CD4-positive, alpha-beta T cell treated with Interleukin-2 at 100 ng/mL for 4 hours (primary cell): ENCODE measurements around the gene FAM200B.

ENCODE experiments used
- DNase-seq: peaks from one replicate; pipeline ENCODE4 v3.0.0-alpha.2; 2020; ENCODE audit warnings: low spot score

The FAM200B gene

DNA sequence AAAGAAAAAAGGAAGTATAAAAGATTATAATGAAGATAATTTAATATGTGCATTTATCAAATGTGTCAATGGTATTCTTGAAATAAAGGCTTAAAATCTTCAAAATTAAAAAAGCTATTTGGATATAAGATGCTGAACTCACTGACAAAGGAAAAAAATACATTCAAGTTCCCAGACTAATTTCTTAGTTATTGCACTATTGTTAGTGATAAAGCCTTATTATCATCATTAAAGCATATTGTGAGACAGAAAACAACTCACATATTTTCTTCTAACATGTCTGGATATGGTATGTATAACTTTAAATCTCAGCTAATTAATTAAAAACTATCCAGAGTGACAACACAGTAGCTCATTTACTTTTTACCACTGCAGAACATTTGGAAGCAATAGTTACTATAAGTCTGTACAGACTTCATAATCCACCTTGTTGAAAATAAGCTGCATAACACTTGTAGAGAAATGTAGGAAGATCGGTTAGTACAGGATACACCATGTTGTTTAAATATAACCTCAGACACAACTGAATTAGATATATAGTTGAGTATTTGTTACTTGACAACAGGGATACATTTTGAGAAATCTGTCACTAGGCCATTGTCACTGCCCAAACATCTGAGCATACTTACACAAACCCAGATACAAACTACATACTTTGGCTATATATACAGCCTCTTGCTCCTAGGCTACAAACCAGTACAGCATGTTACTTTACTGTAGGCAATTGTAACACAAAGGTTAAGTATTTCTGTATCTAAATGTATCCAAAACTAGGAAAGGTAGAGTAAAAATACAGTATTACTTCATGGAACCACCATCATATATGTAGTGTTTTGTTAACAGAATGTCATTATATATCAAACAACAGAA is 12.8 kb upstream of the FAM200B start:
- no peak for DNase-seq

DNA sequence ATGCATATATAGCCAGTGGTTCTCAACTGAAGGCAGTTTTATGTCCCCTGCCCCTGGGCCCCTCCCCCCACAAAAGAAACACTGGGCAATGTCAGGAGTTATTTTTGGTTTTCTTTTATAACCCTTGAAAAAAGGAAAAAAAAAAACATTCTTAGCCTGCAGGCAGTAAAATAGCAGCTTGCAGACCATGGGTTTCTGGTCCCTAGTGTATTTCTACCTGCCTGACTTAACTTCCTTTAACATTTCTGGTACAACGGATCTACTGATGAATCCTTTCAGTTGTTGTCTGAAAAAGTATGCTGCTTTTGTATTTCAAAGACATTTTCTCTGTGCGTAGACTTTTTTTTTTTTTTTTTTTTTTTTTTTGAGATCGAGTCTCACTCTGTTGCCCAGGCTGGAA is 11.1 kb upstream of the FAM200B start:
- no peak for DNase-seq

DNA sequence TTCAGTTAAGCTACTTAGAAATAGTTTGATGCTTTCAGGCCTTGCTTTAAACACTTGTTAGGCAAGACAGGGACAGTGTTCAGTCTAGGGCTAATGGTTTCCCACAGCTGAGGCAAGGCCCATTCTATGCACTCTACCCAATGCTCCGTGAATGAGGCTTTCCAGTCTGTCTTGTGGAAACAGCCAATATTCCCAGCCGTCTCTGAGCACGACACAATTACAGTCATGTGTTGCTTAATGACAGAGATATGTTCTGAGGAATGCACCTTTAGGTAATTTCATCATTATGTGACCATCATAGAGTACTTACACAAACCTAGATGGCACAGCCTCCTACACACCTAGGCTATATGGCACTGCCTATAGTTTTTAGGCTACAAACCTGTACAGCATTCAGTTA is 9.5 kb upstream of the FAM200B start:
- no peak for DNase-seq

DNA sequence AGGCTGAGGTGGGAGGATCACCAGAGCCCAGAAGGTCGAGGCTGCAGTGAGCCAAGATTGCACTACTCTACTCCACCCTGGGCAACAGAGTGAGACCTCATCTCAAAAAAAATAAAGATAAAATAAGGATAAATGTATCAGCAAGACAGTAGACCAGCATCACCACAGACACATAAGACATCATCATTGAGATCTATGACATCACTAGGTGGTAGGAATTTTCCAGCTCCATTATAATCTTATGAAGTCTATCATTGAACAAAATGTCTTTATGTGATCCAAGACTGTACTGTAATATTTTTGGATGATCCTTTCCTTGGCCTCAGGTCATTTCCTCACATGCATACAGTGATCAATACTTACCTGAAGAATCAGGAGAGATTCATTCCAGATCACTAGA is 8.3 kb upstream of the FAM200B start:
- DNase-seq: no peak

DNA sequence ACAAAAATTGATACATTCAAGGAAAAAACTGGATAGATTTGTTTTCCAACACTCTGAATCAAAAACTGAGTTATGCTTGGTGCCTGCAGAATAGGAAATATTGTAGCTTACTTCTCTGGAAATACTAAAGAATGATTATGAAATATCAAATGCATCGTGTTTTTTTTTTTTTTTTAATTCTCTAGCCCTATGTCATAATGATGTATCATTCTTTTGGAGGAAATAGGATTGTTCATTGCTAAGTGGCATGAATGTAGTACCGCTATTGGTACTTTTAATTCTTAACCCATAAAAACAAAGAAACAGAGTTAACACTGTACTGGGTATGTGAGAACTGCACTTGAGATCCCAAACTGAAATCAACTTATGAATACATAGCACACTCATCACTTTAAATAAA is 7.6 kb upstream of the FAM200B start:
- DNase-seq: no peak

DNA sequence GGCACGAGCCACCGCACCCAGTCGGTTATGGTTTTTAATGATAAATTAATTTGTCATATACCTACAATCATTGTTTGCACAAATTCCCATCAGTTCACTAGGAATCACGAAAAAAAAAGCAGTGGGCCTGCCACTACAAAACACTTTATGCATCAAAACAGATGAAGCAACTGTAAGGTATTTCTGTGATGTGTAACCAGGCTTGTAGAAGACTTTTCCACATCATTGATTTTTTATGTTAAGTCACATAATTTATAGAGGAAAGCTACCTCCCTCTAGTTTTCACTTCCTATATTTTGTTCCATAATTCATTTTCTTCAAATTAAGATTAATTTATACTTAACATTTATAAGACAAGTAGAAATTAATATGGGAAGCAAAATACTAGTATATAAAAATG is 6.7 kb upstream of the FAM200B start:
- no peak for DNase-seq

DNA sequence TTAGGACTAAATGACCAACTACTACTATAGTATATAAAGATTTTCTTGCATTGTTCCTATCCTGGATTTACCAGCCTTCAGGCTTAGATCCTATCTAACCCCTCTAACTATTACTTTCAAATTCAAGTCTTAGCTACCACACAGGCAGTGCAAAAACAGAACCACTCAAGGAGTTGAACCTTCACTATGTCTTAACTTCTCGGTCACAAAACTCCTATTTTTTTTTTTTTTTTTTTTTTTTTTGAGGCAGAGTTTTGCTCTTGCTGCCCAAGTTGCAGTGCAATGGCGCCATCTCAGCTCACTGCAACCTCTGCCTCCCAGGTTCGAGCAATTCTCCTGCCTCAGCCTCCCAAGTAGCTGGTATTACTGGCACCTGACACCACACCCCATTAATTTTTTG is 6.3 kb upstream of the FAM200B start:
- DNase-seq: no peak

DNA sequence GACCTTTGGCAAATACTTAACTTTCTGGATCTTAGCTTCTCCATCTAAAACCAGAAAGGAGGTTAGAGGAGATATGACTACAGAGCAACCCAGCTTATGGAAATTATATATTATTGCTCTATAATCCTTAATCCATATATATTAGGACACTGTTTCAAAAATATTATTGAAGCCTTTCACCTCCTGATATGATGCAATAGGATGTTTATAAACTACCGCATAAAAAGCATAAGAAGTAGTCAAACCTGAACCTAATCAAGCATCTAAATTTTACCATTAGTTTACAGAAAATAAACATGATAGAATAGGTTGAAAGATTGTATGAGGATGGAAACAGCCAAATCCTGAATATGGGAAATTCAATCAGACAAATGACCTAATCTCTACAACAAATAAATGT is 5.6 kb upstream of the FAM200B start:
- DNase-seq: no peak

DNA sequence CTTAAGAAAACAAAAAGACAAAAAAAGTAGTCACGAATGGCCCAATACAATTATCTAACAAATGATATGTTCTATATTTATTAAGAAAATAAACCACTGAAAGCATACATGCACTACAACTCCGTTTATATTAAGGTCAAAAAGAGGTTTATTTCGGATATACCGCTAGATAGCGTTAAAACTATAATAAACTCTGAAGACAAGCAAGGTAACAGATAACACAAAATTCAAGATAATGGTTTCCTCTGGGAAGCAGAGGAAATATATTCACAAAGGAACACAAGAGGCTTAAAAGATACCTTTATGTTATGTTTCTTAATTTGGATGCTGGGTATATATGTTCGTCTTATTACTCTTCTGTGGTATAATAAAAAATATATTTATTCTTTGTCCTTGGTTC is 4.7 kb upstream of the FAM200B start:
- no peak for DNase-seq

DNA sequence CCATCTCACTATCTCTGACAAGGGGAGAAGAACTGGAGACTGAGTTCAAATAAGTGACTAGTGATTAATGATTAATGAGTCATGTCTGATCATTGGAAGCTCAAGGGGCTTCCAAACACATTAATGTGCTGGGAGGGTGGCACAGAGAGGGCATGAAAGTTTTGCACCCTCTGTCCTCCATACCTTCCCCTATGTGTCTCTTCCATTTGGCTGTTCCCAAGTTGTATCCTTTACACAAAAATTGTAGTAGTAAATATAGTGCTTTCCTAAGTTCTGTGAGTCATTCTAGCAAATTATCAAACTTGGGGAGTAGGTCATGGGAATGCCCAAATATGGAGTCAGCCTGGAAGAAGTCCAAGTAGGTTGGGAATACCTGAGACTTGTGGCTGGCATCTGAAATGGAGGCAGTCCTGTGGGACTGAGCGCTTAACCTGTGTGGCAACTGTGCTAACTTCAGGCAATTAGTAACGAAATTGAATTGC is 4.1 kb upstream of the FAM200B start:
- DNase-seq: no peak

DNA sequence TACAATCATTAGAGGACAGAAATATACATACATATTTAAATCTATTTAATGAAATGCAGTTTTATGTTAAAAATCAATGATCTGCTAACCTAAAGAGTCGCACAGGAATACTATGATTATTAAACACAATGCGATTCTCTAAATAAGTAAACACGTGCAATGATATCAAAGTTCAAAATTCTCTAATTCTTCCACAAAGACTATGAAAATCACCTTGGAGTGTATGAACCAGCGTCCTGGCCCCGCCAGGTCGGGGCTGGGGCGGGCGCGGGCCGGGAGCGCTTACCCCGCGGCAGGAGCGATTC is 608 bp upstream of the FAM200B start:
- no peak for DNase-seq

DNA sequence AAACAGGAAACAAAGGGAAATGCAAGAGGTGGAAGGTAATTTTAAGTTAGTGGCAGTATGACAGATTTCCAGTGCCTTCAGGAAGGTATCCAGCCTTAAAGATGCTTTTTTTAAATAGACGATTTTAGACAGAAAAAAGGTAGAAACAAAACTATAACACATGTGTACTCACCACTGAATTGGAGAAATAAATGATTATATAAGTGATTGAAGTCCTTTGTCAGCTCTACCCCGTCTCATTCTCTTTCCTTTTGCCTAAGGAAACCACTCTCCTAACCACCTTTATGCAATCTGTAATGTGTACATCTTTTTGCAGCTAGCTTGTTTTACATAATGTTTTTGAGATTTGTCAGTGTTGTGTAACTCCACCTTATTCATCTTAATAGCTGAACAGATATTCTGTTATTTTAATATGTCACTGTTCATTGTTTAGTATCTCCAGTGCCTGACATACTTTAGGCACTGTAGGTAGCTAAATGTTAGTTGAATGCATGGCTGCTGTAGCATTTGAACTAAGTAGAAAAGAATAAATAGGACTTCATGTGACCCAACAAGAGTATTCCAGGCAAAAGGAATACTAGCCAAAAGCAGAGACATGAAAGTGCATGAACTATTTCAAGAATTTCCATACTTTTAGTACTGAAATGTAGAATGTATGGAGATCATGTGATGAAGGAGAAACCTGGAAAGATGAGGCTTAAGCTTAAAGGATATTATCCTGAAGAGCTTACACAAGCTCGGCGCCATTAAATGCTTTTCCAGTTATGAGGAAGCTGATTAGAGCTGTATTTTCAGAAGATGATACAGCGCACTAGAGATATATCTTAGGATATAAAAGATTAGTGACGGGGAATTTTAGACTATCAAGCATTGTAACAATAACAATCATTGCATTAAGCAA is 865 bp downstream of the FAM200B start:
- peak; percentile 12 for DNase-seq

DNA sequence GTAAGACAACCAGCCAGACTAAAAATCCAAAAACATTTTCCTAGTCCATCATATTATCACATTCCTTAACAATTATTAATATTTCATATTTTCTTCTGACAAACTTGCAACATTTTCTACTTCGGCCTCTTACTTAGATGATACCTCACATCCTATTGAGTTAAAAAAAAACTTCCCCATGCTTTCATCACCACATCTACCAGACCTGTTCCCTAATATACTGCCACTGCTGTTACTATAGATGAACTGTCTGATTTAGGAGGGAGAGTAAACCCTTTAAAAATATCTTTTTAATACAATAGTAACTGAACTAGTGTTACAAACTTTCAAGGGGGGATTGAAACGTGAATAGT is 1.5 kb downstream of the FAM200B start:
- DNase-seq: no peak

DNA sequence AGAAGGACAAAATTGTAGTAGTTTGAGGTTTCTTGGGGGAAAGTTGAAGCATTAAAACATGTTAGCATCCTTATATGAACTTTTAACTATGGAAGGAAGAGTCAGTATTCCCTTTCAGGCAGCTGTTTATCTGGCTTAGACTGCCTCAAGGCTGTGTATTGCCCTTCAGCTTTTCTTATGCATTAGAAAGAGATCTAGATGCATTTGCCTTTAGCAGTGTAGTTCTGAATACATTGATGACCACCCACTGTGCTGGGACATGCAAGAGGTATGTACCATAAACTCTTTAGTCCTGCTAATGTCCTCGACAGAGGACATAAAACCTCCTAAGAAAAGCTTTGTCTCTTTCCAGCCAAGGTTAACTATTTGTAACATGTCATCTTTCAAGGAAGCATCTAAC is 2.9 kb downstream of the FAM200B start:
- no peak for DNase-seq

DNA sequence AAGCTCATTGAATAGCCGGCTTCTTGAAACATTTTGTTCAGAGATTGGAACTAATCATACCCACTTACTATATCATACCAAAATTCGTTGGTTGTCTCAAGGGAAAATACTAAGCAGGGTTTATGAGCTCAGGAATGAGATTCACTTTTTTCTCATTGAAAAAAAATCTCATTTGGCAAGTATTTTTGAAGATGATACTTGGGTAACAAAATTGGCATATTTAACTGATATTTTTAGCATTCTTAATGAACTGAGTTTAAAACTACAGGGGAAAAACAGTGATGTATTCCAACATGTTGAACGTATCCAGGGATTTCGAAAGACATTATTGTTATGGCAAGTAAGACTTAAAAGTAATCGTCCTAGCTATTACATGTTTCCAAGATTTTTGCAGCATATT is 6.4 kb downstream of the FAM200B start:
- no peak for DNase-seq

DNA sequence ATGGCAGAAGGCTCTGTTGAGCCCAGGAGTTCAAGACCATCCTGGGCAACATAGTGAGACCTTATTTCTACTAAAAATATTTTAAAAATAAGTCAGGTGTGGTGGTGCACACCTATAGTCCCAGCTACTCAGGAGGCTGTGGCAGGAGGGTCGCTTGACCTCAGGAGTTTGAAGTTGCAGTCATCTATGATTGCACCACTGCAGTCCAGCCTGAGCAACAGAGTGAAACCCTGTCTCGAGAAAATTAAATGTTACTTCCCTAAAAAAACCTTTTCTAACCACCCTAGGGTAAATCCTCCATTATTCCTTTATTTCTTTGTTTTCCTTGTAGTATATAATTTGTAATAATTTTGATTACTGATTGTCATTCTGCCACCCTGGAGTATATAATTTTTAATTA is 7.9 kb downstream of the FAM200B start:
- DNase-seq: no peak

DNA sequence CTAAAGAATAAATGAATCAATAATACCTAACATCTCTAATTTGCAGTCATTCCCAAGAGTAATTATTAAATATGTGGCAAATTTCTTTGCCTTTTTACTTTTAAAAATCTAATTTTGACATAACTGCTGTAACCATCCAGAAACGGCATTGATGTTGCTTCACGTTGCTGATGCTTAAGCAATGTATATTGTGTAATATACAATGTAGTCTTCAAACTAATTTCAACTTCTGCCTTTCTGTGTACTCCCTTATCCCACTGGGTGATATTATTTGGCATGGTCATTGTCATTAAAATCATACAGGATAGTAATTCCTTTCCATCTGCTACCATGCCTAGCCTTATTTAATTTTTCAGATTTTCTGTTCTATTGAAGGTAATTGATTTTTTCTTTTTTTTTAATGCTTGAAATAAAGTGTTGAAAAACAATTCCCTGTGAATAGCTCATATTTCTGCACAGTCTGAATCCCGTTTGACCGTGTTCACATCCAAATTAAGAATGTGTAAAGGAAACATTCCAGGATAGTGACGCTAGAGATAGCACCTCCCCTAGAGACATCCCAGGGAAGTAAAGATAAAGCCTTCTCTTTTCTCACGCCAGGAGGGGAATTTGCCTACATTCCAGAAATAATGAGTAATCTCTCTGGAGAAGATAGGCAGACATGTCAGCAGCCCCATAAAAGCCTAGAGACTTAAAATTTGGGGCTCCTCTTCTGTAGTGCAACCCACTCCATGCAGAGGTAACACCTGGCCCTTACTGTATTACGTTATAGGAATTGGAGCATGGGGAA is 8.6 kb downstream of the FAM200B start:
- no peak for DNase-seq

DNA sequence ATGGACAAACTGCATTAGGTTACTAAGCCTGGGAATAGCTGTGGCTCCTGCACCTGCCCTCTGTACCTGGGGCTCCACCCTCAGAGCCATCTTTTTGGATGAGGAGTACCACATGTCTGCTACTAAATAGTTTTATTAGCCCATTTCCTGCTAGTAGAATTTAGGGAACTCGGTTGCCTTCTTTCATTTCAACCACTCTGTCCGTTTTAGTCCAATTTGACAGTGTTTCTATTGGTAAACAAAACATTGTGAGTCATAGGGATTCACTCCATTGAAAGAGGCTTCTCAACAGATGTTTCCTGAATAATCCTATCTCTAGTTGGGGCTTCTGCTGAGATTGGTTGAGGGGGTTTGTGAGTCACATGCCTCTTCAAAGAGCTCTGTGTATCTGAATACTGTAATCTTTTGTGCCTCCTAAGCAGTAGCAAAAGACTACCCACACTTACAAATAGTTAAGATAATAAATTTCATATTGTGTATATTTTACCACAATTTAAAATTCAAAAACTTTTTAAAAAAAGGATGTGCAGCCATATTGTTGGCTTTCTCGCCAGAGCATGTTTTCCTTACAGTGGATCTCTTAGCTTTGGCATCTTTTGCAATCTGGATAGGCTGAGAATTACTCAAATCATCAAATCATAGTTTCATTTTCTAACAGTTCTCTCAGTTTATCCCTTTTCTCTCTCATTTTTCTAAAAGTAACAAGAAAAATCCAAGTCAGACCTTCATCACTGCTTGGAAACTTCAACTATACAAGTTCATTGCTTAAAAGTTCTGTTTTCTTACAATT is 9.9 kb downstream of the FAM200B start:
- DNase-seq: no peak

DNA sequence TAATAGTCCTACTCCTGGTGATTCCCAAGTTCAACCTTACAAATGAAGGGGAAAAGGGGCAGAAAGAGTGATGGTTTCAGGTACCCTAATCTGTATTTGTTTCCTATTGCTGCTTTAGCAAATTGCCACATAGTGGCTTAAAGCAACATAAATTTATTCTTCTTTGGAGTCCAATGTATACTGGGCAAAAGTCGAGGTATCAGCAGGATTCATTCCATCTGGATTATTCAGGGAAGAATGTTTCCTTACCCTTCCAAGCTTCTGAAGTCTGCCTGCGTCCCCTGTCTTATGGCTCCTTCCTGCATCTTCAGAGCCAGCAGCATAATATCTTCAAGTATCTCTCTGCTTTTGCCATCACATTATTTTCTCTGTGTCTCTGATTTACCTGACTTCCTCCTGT is 11.0 kb downstream of the FAM200B start:
- DNase-seq: no peak

DNA sequence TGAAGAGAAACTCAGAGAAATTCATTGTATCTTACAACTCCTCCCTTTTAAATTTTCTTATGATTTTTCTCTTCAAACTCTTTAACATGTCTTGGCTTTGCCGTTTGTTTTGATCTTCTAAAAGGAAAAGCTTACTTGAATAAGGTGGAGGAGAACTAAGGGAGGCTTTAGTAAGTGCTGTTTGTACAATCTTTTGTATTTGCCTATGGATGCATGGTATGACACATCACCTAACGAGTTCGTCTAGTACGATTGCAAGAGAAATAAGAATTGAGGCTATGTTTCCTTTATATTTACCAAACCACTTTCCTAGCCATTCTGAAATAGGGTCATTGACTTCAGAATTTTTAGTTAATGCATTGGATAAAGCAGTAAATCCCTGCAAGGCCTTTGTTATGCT is 12.8 kb downstream of the FAM200B start:
- DNase-seq: no peak

DNA sequence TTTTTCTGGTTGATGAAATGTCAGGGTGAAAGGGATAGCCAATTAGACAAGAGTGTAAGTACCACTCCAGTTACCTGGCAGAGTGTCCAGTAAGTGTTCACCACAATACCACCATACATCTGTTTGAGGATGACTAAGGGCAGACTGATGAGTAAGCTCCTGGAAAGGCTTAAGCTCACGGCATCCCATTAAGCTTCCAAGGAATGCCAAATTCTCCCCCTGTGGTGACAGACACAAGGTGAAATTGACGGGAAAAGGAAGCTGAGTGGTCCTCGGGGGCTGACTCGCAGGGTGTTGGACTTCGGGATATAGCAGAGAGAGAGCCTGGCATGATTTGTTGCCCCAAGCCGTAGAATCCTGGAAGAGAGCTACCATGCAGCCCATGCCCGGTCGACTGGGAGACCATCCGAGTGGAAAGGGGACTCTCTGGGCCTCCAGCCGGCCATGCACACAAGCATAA is 13.6 kb downstream of the FAM200B start:
- no peak for DNase-seq

DNA sequence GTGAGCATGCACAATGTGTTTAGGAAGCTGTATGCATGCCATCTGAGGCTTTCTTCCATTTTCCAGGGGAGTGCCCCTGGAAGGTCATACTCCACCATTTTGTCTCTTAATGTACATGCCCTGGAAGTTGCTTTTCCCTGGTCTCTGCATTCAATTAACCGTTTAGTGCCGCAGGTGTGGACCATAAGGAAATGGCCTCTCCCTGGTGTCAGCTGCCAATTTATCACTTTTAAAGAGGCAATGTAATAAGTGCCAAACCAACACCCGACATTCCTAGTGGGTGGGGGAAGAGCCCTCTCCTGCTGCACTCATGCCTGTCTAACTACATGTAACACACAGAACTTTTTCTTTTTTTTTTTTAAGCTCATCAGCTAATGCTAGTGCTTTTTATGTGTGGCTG is 14.1 kb downstream of the FAM200B start:
- no peak for DNase-seq
